SK-N-MC (cell line): Measurements from ENCODE around the gene PRKG1.
"Not testable (repeated sequence)": the region's sequence is repeated elsewhere in the genome, so short reads cannot be mapped to it uniquely, and the experiment has no call there.

ENCODE experiments used
- DNase-seq: peaks from one replicate; pipeline ENCODE4 v3.0.0-alpha.2; 2011; ENCODE audit warnings: low read depth, low spot score
- H3K27ac ChIP-seq: fragments of 200-600 bp; sonication (generic); 2 replicates; pipeline ENCODE4 v1.5.1; 2016; ENCODE audit warnings: mixed run types
- H3K36me3 ChIP-seq: fragments of 200-600 bp; sonication (generic); 2 replicates; pipeline ENCODE4 v1.6.1; 2017; ENCODE audit warnings: antibody characterized with exemption, low read length, mixed read lengths; ENCODE audit not compliant: insufficient read depth
- H3K4me3 ChIP-seq: fragments of 200-600 bp; sonication (generic); 2 replicates; pipeline ENCODE4 v1.5.1; 2016
- H3K9ac ChIP-seq: fragments of 200-600 bp; sonication (generic); 2 replicates; pipeline ENCODE4 v1.8.0; 2017; ENCODE audit warnings: mixed run types, mixed read lengths; ENCODE audit not compliant: insufficient read length
- H3K9me3 ChIP-seq: fragments of 200-600 bp; sonication (generic); 2 replicates; pipeline ENCODE4 v1.6.1; 2017; ENCODE audit warnings: low read depth, mild to moderate bottlenecking, antibody characterized with exemption, low read length, moderate library complexity, mixed read lengths
- EZH2 ChIP-seq: fragments of 200-600 bp; sonication (generic); IDR thresholded peaks from one replicate; pipeline ENCODE4 v1.6.1; 2017; ENCODE audit warnings: antibody characterized with exemption
- FOXP2 ChIP-seq: optimal IDR thresholded peaks from 2 replicates; pipeline ENCODE3; 2011; ENCODE audit warnings: mild to moderate bottlenecking, moderate library complexity; ENCODE audit not compliant: insufficient read depth; ENCODE audit errors: extremely low read length, control extremely low read depth
- POLR2AphosphoS5 ChIP-seq: IDR thresholded peaks from 2 replicates; pipeline ENCODE4 v1.6.1; 2012; ENCODE audit warnings: mild to moderate bottlenecking, low read depth, low read length, borderline replicate concordance

The PRKG1 gene

DNA sequence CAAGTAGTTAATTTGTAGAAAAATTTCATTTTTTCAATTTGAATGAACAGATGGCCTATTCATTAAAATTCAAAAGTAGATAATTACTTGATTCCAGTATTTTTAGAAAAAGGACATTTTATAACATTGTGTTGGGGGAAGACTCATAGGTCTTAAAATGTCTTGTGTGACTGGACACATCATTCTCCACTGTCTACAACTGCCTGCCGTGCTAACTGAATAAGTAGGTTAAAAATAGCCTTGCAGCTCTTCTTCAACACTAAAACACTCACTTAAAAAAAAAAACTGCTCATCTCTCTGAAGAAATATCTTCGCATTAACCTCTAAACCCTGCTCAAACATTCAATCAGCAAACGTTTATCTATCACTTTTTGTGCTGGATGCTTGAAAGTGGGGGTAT is 371.3 kb downstream of the PRKG1 start:
- Histone ChIP-seq H3K4me3 (no peak overlapping the region), H3K36me3 (no peaks in the 10 kb centered on the region), H3K9ac (no peak overlapping the region), H3K9me3 (no peaks in the 10 kb centered on the region), H3K27ac (no peak overlapping the region)
- DNase-seq = no peak
- no peak for TF ChIP-seq POLR2AphosphoS5
- TF ChIP-seq FOXP2 = no peak

DNA sequence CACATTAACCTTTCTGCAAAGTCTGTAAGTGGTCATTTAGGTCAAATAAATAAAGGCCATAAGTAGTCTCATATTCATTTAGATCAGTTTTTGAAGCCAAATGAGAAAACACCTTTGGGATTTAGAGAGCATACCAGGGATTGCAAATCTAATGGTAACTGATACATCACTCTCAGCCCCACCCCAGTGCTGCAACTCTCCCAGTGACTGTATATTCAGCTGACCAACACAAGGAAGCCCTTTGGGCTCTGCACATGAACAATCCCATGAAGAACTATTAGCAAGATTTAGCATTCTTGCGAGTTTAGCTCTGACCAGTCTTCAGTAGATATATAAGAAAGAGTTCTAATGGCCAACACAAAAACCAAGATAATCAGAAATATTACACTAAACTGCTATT is 372.8 kb downstream of the PRKG1 start:
- H3K9me3 ChIP-seq = no peaks in the 10 kb centered on the region
- DNase-seq = no peak
- no peak overlapping the region for H3K4me3 ChIP-seq
- no peak for TF ChIP-seq POLR2AphosphoS5
- TF ChIP-seq FOXP2 = no peak
- TF ChIP-seq EZH2 = no peak
- no peak overlapping the region for H3K27ac ChIP-seq
- H3K36me3 ChIP-seq = no peaks in the 10 kb centered on the region
- no peak overlapping the region for H3K9ac ChIP-seq

DNA sequence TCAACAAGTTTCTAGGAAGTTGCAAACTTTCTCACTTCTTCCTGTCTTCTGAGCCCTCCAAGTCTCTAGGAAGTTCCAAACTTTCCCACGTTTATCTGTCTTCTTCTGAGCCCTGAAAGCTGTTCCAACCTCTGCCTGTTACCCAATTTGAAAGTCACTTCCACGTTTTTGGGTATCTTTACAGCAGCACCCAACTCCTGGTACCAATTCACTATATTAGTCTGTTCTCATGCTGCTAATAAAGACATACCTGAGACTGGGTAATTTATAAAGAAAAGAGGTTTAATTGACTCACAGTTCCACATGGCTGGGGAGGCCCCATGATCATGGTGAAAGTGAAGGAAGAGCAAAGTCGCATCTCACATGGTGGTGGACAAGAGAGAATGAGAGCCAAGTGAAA is 381.5 kb downstream of the PRKG1 start:
- not testable (repeated sequence) for H3K9ac ChIP-seq, H3K9me3 ChIP-seq, DNase-seq

DNA sequence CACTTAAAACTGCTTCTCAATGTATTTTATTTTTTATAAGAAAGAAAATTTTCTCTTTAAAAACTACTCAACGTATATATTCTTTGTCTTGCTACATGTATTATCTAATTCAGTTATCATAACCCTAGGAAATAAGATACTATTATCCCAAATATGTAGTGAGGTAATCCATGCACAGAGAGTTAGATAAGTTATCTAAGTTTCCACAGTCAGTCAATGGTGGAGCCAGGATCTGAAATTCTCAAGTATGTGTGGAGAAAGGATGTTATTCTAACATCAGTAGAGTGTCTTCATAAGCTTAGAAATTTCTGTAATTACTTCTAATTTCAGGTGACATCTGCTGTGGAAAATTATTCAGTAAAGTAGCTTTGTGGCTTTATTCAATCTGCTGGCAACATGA is 385.2 kb downstream of the PRKG1 start:
- Histone ChIP-seq H3K36me3 (no peaks in the 10 kb centered on the region), H3K9ac (no peak overlapping the region), H3K9me3 (no peaks in the 10 kb centered on the region), H3K27ac (no peak overlapping the region), H3K4me3 (no peak overlapping the region)
- no peak for TF ChIP-seq POLR2AphosphoS5
- TF ChIP-seq EZH2 = no peak
- TF ChIP-seq FOXP2 = no peak
- no peak for DNase-seq

More for the DNA sequence above, 381.5 kb downstream of the PRKG1 start:
- not testable (repeated sequence) for H3K36me3 ChIP-seq, H3K27ac ChIP-seq, H3K4me3 ChIP-seq

DNA sequence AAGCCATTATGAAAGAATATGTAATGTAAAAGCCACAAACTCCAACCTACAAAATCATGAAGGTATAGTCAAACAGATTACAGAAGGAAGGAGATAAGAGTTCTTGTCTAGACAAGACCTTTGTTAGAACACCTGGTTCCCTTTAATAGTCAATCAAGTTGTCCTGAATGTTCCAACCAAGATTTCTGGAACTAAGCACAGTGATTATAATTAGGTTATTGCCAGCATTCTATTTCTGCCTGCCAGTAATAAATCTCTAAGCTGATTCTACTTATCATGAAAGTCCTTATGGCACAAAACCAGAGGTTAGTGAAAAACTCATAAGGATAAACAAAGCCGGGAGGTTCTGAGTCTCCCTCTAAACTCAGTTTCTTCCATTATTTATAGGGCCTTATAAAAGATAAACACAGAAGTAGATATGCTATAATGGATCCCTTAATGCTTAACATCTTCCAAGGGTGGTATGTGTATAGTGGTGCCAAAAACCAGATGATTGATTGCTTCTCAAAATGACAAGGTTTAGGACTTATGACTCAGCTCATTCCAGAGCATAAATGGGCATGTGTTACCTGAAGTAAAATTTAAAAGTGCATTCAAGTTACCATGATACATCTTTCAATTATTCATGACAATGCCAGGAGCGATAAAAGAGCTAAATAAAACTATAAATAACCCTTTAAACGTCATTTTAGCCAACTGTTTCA is 387.9 kb downstream of the PRKG1 start:
- Histone ChIP-seq H3K36me3 (no peaks in the 10 kb centered on the region), H3K4me3 (no peak overlapping the region), H3K27ac (no peak overlapping the region), H3K9me3 (no peaks in the 10 kb centered on the region), H3K9ac (no peak overlapping the region)
- no peak for TF ChIP-seq EZH2
- TF ChIP-seq FOXP2 = no peak
- TF ChIP-seq POLR2AphosphoS5 = no peak
- no peak for DNase-seq

DNA sequence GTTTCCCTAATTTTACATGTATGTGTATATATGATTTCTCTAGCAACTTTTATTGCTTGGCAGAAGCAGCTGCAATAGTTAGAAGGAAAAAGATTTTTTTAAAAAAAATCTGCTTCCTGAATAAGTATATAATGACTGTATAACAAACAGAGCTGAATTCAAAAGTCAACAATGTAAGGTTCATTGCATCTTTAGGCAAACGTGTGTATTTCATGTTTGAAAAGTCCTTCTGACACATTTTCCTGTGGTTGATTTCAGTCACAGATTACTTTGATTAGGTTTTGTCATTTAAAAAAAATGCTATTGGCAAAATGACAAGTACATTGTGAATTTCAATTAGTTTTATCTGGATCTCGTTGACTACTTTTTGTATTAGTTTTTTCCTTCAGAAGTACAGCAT is 394.1 kb downstream of the PRKG1 start:
- TF ChIP-seq EZH2 (no peak), POLR2AphosphoS5 (no peak), FOXP2 (no peak)
- DNase-seq = no peak
- no peak overlapping the region for H3K27ac ChIP-seq
- no peak overlapping the region for H3K4me3 ChIP-seq
- H3K36me3 ChIP-seq = no peaks in the 10 kb centered on the region
- no peaks in the 10 kb centered on the region for H3K9me3 ChIP-seq
- H3K9ac ChIP-seq = no peak overlapping the region

DNA sequence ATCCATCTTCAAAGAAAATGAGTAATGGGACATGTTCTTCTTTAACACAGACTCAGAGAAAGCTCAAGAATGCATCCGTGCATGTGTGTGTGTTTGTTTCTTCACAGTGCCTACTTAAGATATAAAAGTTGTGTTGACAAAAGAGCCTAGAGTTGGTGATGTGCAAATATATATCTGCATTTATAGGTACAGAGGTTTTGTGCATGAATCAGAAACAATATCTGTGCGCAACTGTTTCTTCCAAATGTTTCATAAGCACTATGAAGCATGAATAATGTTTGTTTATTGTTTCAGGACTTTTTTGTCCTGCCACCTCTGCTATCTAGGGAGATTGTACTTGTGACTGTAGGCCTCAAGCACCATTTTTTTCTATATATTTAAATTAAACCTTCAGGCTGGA is 395.4 kb downstream of the PRKG1 start:
- Histone ChIP-seq H3K9me3 (no peaks in the 10 kb centered on the region), H3K9ac (no peak overlapping the region), H3K4me3 (no peak overlapping the region), H3K27ac (no peak overlapping the region), H3K36me3 (no peaks in the 10 kb centered on the region)
- no peak for TF ChIP-seq FOXP2
- no peak for TF ChIP-seq POLR2AphosphoS5
- TF ChIP-seq EZH2 = no peak
- no peak for DNase-seq

DNA sequence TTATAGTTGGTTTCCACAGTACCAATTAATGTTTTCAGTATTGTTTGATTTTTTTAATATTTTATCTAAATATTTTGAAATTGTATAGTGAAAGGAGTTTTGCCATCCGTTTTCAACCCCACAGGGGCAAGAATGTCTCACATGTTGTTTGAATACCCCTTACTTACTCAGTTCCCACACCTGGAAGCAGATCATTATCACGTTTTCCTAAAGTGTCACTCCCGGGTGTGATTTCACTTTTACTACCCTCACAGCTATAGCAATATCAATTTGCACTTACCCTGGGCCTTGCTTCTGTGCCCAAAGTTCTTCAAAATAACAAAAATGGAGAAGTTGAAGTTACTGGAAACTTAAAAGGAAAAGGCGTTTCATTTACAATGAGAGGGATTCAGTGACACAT is 397.0 kb downstream of the PRKG1 start:
- Histone ChIP-seq H3K4me3 (no peak overlapping the region), H3K36me3 (no peaks in the 10 kb centered on the region), H3K9me3 (no peaks in the 10 kb centered on the region), H3K9ac (no peak overlapping the region), H3K27ac (no peak overlapping the region)
- no peak for TF ChIP-seq FOXP2
- DNase-seq = no peak

DNA sequence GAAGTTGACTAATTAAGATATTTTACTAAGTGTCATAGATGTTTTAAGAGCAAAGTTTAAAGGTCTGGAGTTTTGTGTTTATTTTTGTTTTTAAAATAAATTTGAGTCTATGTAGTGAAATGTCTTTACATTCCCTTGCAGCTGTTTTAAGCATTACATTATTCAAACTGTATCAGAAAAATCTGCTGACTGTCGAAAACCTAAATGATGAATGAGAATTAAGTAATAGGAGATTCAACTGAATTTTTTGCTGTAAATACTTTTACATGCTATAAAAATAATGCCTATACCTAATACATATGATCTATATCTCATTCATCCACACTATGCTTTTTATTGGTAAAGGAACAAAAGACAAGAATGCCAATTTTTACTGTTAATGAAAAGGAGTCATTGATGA is 397.9 kb downstream of the PRKG1 start:
- H3K36me3 ChIP-seq = no peaks in the 10 kb centered on the region
- TF ChIP-seq FOXP2 (no peak), EZH2 (no peak)
- no peaks in the 10 kb centered on the region for H3K9me3 ChIP-seq
- H3K4me3 ChIP-seq = no peak overlapping the region
- H3K9ac ChIP-seq = no peak overlapping the region
- no peak for DNase-seq
- no peak overlapping the region for H3K27ac ChIP-seq

DNA sequence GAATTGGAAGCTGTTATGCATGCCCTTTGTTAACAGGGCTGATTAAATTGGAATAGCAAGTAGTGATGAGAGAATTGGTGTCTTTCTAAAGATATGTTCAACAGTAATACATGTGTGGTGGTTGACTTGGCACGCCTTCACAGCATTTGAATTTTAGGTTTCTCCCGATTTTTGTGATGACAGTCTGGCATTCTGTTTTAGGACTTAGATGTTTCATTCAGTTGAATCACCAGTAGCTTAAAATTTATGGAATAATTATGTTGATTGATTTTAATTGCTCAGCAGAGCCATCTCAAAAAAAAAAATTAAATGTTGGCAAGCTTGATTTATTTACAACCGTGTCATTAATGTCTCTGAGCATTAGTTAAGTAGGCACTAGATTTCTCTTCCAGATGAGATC is 405.4 kb downstream of the PRKG1 start:
- H3K9ac ChIP-seq = no peak overlapping the region
- DNase-seq = no peak
- TF ChIP-seq POLR2AphosphoS5 (no peak), EZH2 (no peak), FOXP2 (no peak)
- H3K27ac ChIP-seq = no peak overlapping the region
- no peaks in the 10 kb centered on the region for H3K36me3 ChIP-seq
- H3K9me3 ChIP-seq = no peaks in the 10 kb centered on the region
- no peak overlapping the region for H3K4me3 ChIP-seq
